GM10266 (cell line): ENCODE data around the gene TLR7.

Experiments used
- DNase-seq: peaks from one replicate; pipeline ENCODE4 v3.0.0; 2012; ENCODE audit errors: extremely low spot score
- TF ChIP-seq, protein P1 (sequence below): IDR thresholded peaks from 2 replicates; pipeline ENCODE4 v1.5.1; 2012; ENCODE audit warnings: mild to moderate bottlenecking, low read depth; ENCODE audit not compliant: control insufficient read depth, insufficient read depth; ENCODE audit errors: missing control alignments

TLR7 gene

DNA sequence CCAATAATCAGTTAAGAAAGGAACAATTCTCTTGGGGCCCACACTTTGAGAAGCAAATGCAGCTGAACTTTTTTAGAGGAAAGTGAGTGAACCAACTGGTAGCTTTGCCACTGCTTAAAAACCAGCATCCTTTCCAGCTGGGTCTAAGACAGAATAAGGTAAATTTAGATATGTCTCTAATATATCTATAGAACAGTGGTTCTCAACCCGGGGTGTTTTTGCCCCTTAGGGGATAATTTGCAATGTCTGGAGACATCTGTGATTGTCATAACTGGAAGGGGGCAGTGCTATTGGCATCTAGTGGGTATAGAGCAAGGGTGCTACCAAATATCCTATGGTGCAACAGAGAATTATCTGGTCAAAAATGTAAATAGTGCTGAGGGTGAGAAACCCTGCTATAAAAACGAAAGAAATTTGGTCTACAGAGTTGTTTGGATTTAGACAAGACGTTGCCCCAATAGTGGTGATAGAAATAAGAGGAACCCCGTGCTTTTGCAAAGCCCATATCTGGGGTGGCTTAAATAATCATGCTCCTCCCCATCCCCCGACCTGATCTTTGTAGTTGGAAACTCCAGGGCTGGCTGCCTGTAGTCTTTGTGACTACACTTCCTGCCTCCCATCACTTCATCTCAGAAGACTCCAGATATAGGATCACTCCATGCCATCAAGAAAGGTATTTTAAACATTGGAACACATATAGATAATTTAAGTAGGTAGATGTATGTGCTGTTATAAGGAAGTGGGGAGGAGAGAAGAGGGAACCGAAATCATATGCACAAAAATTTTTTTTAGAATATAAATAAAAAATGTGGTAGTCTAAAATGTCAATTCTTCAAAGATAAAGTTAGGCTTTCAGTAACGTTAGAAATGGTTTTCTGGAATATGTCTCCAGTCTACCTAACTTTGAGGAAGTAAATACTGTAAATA lies at the start of gene TLR7:
TSS of gene TLR7 (plus strand) at position 622 of the 927 bp plus-strand sequence. CDS start 507 bp downstream, outside the sequence.
- TF ChIP-seq, protein P1, sequence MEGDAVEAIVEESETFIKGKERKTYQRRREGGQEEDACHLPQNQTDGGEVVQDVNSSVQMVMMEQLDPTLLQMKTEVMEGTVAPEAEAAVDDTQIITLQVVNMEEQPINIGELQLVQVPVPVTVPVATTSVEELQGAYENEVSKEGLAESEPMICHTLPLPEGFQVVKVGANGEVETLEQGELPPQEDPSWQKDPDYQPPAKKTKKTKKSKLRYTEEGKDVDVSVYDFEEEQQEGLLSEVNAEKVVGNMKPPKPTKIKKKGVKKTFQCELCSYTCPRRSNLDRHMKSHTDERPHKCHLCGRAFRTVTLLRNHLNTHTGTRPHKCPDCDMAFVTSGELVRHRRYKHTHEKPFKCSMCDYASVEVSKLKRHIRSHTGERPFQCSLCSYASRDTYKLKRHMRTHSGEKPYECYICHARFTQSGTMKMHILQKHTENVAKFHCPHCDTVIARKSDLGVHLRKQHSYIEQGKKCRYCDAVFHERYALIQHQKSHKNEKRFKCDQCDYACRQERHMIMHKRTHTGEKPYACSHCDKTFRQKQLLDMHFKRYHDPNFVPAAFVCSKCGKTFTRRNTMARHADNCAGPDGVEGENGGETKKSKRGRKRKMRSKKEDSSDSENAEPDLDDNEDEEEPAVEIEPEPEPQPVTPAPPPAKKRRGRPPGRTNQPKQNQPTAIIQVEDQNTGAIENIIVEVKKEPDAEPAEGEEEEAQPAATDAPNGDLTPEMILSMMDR, result no peak
- DNase-seq, result peak; percentile 8

DNA sequence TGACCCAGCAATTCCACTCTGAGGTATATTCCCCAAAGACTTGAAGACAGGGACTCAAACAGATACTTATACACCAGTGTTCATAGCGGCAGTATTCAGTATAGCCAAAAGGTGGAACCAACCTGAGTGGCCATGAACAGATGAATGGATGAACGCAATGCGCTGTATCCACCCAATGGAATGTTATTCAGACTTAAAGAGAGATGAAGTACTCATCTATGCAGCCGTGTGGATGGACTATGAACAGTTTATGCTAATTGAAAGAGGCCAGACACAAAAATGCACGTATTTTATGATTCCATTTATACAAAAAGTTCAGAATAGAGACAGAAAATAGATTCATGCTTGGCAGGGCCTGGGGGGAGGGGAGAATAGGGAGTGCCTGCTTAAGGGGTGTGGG lies 49.3 kb upstream of the TLR7 start:
- TF ChIP-seq, protein P1, result no peak
- DNase-seq, result no peak

DNA sequence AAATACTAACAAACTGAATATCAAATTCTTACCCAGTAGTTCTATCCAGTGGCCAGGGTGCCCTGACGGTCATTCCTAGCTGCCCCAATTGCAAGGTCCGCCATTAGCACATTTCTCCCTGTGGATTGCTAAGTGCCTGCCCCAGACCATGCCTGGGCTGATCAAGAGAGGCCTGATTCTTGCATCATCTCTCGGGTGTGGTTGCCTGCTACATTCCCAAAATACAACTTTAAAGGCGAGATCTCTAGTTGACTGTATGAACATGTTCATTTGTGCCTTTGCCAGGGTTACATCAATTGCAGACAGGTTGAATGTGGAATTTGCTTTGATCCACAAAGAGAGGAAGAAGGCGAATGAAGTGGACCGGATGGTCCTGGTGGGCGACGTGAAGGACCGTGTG lies 47.6 kb upstream of the TLR7 start:
- no peak for DNase-seq
- TF ChIP-seq, protein P1, result no peak

DNA sequence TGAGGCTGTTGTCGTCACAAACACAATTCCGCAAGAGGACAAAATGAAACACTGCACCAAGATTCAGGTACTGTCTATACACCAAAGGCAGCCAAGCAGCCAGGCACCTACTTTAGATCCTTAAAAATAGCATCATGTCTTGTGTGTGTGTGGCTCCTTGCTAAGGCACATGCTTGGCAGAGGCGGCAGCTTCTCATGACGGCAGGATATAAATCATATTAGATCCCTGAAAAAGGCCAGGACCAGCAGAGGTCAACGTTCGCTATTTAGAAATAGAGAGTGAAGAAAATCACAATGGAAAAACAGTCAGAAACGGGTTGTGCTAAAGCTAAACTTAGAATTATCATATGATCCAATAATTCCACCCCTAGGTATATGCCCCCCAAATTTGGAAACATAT lies 46.1 kb upstream of the TLR7 start:
- TF ChIP-seq, protein P1, result no peak
- DNase-seq, result no peak

DNA sequence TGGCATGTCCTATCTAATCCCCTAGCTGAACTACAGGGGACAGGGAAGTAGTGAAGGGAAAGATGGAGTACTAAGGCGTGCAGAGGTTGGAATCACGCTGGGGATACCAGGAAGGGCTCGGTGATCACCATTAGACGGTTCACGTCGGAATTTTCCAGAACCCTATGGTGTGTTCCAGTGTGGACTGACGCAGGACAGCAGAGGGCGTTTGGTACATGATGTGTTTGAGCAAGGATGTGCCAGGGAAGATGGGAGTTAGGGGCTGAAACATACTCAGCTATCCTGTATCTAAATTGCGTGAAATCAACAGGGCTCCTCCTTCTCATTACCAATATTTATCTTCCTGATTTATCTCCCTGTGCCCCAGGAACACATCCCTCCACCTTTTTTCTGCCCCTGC lies 41.9 kb upstream of the TLR7 start:
- TF ChIP-seq, protein P1, result no peak
- no peak for DNase-seq

DNA sequence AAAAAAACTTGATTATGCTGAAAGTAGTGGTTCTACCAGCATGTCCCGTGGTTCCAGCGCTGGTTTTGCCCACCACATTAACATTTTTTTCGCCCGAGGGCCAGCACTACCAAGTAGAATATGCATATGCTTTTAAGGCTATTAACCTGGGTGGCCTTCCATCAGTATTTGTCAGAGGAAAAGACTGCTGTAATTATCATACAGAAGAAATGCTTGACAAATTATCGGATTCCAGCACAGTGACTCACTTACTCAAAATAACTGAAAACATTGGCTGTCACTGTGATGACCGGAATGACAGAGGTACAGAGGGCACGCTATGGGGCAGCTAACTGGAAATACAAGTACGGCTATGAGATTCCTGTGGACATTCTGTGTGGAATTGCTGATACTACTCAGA lies 41.1 kb upstream of the TLR7 start:
- TF ChIP-seq, protein P1, result no peak
- DNase-seq, result no peak

DNA sequence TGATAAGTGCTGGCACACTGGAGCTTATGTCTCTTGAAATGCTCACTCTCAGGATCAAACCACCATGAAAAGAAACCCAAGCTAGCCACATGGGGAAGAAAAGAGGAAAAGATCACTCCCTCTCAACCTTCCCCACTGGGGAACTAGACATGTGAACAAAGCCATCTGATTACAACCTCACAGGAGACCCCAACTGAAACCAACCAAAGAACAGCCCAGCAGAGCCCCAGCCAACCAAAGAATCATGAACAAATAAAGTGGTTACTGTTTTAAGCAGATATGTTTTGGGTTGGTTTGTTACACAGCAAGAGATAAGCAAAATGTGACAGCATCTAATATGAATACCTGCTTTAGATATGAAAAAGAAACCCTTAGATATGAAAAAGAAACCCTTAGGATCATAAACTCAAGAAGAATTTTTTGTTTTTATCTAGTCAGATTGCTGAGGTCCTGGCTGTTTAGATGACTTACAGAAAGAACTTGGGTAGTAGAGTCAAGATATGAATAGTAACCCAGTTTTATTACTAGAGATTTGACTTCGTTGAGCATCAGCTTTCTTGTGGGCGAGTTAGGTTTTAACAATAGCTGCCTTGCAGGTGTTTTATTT lies 23.7 kb upstream of the TLR7 start:
- DNase-seq, result no peak
- TF ChIP-seq, protein P1, result no peak
